Measurements from ENCODE around the gene SKI. TPM values are rescaled to one million over a fixed set of nuclear protein-coding genes. Genes with fewer than 3 reads are reported as not detected.

The SKI gene
- total RNA-seq, 1 experiment from 2014 or later, result 38.2 TPM

DNA sequence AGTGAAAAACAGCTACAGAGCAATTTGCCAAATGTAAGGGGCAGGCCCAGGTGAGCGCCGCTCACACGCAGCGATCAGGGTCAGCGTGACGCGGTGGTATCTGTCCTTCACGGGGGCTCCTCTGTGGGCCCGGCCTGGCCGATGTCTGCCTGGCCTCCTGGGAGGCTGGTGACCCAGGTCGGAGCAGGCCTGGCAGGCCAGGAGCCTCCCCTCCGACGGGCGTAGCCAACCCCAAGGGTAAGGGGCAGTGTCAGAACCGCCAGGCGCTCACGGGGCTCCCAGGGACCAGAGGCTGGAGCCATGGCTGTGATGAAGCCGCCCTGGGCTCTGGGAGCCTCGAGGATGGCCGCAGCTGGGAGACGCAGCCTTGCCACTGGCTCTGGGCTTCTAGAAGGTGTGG is 91.2 kb downstream of the SKI start:
- Mint-ChIP-seq H3K27me3 (ENCODE audit: insufficient read depth, unreplicated experiment) (no peaks in the 10 kb centered on the region), H3K36me3 (ENCODE audit: insufficient read depth, unreplicated experiment) (no peaks in the 10 kb centered on the region), H3K4me3 (ENCODE audit: unreplicated experiment) (no peak overlapping the region), H3K27ac (ENCODE audit: unreplicated experiment) (no peak overlapping the region), H3K4me1 (ENCODE audit: low read depth, unreplicated experiment) (no peaks in the 10 kb centered on the region), H3K9me3 (ENCODE audit: unreplicated experiment) (no peaks in the 10 kb centered on the region)
- BruUV-seq (replicated peaks), result no TSS peak
- H3K27me3 ChIP-seq (replicated peaks; ENCODE audit: control insufficient read depth, insufficient read depth, low read length), result no peaks in the 10 kb centered on the region
- intact Hi-C loops (cut with micrococcal nuclease; ENCODE audit: unreplicated experiment), result loop anchor here (10.0 kb wide), 2 partner anchors 64 to 94 kb away; partner anchors contain the start of gene SKI
- H3K4me1 ChIP-seq, result peaks cover 5% of the 10 kb centered on the region; the same call in 1 of the 2 replicates
- H3K9me3 ChIP-seq, result no peaks in the 10 kb centered on the region
- ChIA-PET CTCF (no interaction called here), POLR2A (no interaction called here)
- TF ChIP-seq, protein P1, sequence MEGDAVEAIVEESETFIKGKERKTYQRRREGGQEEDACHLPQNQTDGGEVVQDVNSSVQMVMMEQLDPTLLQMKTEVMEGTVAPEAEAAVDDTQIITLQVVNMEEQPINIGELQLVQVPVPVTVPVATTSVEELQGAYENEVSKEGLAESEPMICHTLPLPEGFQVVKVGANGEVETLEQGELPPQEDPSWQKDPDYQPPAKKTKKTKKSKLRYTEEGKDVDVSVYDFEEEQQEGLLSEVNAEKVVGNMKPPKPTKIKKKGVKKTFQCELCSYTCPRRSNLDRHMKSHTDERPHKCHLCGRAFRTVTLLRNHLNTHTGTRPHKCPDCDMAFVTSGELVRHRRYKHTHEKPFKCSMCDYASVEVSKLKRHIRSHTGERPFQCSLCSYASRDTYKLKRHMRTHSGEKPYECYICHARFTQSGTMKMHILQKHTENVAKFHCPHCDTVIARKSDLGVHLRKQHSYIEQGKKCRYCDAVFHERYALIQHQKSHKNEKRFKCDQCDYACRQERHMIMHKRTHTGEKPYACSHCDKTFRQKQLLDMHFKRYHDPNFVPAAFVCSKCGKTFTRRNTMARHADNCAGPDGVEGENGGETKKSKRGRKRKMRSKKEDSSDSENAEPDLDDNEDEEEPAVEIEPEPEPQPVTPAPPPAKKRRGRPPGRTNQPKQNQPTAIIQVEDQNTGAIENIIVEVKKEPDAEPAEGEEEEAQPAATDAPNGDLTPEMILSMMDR (IDR thresholded peaks at IDR 0.05; ENCODE audit: insufficient read depth in 1 of 2, low read depth in 1 of 2, low read length in 1 of 2, severe bottlenecking in 1 of 2, unreplicated experiment in 1 of 2), result no peak
- DNase-seq, result no peak
- no peaks in the 10 kb centered on the region for H3K36me3 ChIP-seq (ENCODE audit: control insufficient read depth, insufficient read depth, low read length)
- H3K4me3 ChIP-seq (ENCODE audit: low read depth, low read length), result no peak overlapping the region

DNA sequence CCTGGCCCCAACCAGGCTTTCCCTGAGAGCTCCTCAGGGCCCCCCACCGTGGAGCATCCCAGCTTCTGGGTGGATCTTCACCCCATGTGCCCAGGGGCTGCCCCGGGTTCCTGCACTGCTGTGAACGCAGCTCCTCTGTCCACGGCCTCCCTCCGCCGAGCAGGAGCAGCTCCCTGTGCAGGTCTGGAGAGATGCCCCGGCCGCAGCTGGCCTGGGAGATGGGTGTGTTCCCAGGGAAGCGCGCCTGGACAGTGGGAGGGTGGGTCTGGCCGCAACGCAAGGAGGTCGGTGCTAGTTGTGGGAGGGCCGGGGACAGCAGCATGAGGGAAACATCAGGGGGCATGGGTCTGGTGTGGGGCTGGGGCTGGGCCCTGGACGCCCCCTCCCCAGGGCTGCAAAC is 91.9 kb downstream of the SKI start:
- CTCF ChIA-PET, result no interaction called here

DNA sequence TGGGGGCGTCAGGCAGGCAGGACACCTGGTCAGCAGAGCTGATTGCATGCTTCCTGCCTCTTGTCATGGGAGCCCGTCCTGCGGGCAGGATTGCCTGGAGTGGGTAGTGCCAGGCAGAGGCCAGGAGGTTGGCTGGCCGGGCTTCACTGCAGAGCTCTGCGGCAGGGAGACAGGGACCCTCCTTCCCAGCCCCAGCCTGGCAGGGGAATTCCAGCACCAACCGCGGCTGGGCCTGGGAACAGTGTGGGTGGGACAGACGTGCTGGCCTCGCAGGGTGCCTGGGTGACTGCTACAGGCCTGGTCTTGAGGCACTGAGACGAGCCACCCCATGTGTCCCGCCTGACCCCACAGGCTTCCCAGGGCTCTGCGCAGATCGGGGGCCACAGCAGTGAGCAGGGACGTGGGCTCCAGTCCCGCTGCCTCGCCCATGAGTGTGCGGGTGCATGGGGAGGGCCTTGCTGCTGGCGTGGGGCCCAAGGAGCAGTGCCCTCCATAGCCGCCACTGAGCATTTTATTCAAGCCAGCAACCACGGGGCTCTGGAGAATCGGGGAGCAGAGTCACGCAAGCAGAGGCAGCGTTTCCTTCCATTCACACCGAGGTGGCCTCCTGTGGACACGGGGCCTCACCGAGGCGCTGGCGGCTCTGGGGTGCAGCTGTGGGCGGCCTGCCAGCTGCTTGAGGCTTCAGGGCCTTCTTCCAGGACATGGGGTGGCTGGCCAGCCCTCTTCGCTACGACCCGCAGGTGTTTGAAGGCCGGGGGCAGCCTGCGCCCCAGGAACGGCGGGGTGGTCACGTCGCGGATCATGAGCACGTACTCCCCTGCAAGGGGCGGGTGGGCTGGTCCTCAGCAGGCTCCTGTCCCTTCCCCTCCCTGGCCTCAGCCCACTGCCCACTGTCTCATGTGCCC is 92.9 kb downstream of the SKI start:
- Mint-ChIP-seq H3K4me1 (ENCODE audit: low read depth, unreplicated experiment) (no peaks in the 10 kb centered on the region), H3K27ac (ENCODE audit: unreplicated experiment) (no peak overlapping the region), H3K9me3 (ENCODE audit: unreplicated experiment) (peaks cover 10% of the 10 kb centered on the region), H3K27me3 (ENCODE audit: insufficient read depth, unreplicated experiment) (peaks cover 4% of the 10 kb centered on the region), H3K4me3 (ENCODE audit: unreplicated experiment) (no peak overlapping the region), H3K36me3 (ENCODE audit: insufficient read depth, unreplicated experiment) (no peaks in the 10 kb centered on the region)
- ChIA-PET POLR2A (no interaction called here), CTCF (no interaction called here)
- BruUV-seq (replicated peaks), result no TSS peak
- no peak for DNase-seq
- TF ChIP-seq, protein P1 (IDR thresholded peaks at IDR 0.05; ENCODE audit: insufficient read depth in 1 of 2, low read depth in 1 of 2, low read length in 1 of 2, severe bottlenecking in 1 of 2, unreplicated experiment in 1 of 2), result no peak
- Histone ChIP-seq H3K4me3 (ENCODE audit: low read depth, low read length) (no peak overlapping the region), H3K4me1 (no peaks in the 10 kb centered on the region), H3K9me3 (no peaks in the 10 kb centered on the region), H3K27me3 (replicated peaks; ENCODE audit: control insufficient read depth, insufficient read depth, low read length) (no peaks in the 10 kb centered on the region), H3K36me3 (ENCODE audit: control insufficient read depth, insufficient read depth, low read length) (no peaks in the 10 kb centered on the region)
- intact Hi-C loops (cut with micrococcal nuclease; ENCODE audit: unreplicated experiment), result no loop called here

More for the DNA sequence above, 91.9 kb downstream of the SKI start:
- no peaks in the 10 kb centered on the region for H3K27me3 ChIP-seq (replicated peaks; ENCODE audit: control insufficient read depth, insufficient read depth, low read length)
- BruUV-seq (replicated peaks), result no TSS peak
- Mint-ChIP-seq H3K4me3 (ENCODE audit: unreplicated experiment) (no peak overlapping the region), H3K27ac (ENCODE audit: unreplicated experiment) (no peak overlapping the region), H3K27me3 (ENCODE audit: insufficient read depth, unreplicated experiment) (peaks cover 1% of the 10 kb centered on the region), H3K36me3 (ENCODE audit: insufficient read depth, unreplicated experiment) (no peaks in the 10 kb centered on the region), H3K9me3 (ENCODE audit: unreplicated experiment) (peaks cover 4% of the 10 kb centered on the region), H3K4me1 (ENCODE audit: low read depth, unreplicated experiment) (no peaks in the 10 kb centered on the region)
- H3K4me1 ChIP-seq, result peaks cover 5% of the 10 kb centered on the region; the same call in 1 of the 2 replicates
- TF ChIP-seq, protein P1 (IDR thresholded peaks at IDR 0.05; ENCODE audit: insufficient read depth in 1 of 2, low read depth in 1 of 2, low read length in 1 of 2, severe bottlenecking in 1 of 2, unreplicated experiment in 1 of 2), result no peak
- intact Hi-C loops (cut with micrococcal nuclease; ENCODE audit: unreplicated experiment), result no loop called here
- no peak for DNase-seq
- no peaks in the 10 kb centered on the region for H3K36me3 ChIP-seq (ENCODE audit: control insufficient read depth, insufficient read depth, low read length)
- H3K4me3 ChIP-seq (ENCODE audit: low read depth, low read length), result no peak overlapping the region
- POLR2A ChIA-PET, result no interaction called here
- no peaks in the 10 kb centered on the region for H3K9me3 ChIP-seq
